A549 (cell line): ENCODE measurements around the gene HACD1.

Experiments
- CBX8 ChIP-seq: fragments of 200-600 bp; sonication (generic); IDR thresholded peaks from 2 replicates; pipeline ENCODE4 v1.6.1; 2016
- CTCF ChIP-seq: fragments of >200 bp; sonication (Bioruptor Twin); formaldehyde crosslinking; IDR thresholded peaks from 3 replicates; pipeline ENCODE4 v1.5.1; 2016
- EP300 ChIP-seq, 2 experiments: fragments of >200 bp; sonication (Bioruptor Twin); formaldehyde crosslinking; IDR thresholded peaks; 2 replicates in 1 of 2; 3 replicates in 1 of 2; pipeline ENCODE4 v1.6.1; 2016 to 2017
- POLR2A ChIP-seq: IDR thresholded peaks from 2 replicates; pipeline ENCODE4 v1.6.1; 2012; ENCODE audit warnings: mild to moderate bottlenecking, low read length
- RFX5 ChIP-seq: fragments of 450-650 bp; IDR thresholded peaks from 2 replicates; pipeline ENCODE4 v1.7.1; 2014; ENCODE audit warnings: antibody characterized with exemption, mild to moderate bottlenecking, moderate library complexity
- SMC3 ChIP-seq: fragments of >200 bp; sonication (Bioruptor Twin); formaldehyde crosslinking; IDR thresholded peaks from 3 replicates; pipeline ENCODE4 v1.6.1; 2018; ENCODE audit warnings: inconsistent platforms
- TP53 ChIP-seq: fragments of 250-450 bp; sonication (Bioruptor Pico); IDR thresholded peaks from 2 replicates; pipeline ENCODE4 v1.5.0; 2021; ENCODE audit warnings: mild to moderate bottlenecking, moderate library complexity

- TF ChIP-seq POLR2A (no peak), RFX5 (no peak), CTCF (no peak), TP53 (no peak), CBX8 (no peak), SMC3 (no peak), EP300 (IDR thresholded peaks at IDR 0.05) (no peak)
Observed at GRCh38 chr10:17576768-17577167, 40.4 kb downstream of the HACD1 start.
